Measurements from ENCODE around the gene RCL1. TPM values are rescaled to one million over a fixed set of nuclear protein-coding genes. Genes with fewer than 3 reads are reported as not detected.
A peak's percentile ranks its signal among the peaks of the same experiment; 100 is the strongest.
"Not testable (repeated sequence)": the region's sequence is repeated elsewhere in the genome, so short reads cannot be mapped to it uniquely, and the experiment has no call there.

The RCL1 gene
- 36.2 and 40.2 TPM in 2 replicates for total RNA-seq (2014; rRNA removed; shearing (Covaris generic))

- peak; percentile 99 for DNase-seq (ENCODE audit: low read depth)
Observed at GRCh38 chr9:4792572-4793458, at the start of gene RCL1. Gene RCL1 (plus strand): TSS chr9:4792944. CDS start chr9:4793092, 148 bp downstream.

GRCh38 chr9:4743131-4743875, 49.4 kb upstream of the RCL1 start:
- no peak for DNase-seq (ENCODE audit: low read depth)

DNA sequence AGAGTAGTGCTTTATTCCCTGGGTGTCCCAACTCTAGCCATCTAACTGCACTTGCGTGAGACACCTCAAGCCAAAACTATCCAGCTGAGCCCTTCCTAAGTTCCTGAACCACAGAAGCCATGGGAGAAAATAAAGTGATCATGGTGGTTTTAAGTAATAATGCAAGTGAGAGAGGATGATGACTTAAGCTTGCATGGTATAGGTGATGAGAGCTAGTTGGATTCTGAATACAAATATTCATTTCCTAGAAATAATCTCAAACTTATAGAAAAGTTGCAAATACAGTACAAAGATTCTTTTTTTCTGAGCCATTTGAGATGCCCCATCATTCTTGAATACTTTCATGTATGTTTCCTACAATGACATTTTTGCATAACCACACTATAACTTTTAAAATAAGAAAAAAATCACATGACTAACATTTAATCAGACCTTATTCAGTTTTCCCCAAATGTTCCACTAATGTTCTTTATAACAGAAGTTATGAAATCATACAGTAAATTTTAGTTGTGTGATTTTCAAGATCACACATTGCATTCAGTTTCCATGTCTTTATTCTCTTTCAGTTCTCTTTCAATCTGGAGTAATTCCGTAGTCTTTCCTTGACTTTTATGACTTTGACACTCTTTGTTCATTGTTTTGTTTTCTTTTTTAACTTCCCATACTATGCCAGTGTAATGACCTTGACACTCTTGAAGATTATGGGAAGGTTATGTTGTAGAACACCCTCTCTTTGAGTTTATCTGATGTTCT, 46.3 kb upstream of the RCL1 start:
- DNase-seq (ENCODE audit: low read depth), result no peak

GRCh38 chr9:4748612-4749011, 44.1 kb upstream of the RCL1 start:
- DNase-seq (ENCODE audit: low read depth), result no peak

- DNase-seq (ENCODE audit: low read depth), result no peak
Observed at GRCh38 chr9:4750023-4750673, 42.6 kb upstream of the RCL1 start.

GRCh38 chr9:4754530-4754929, 38.2 kb upstream of the RCL1 start:
- not testable (repeated sequence) for DNase-seq (ENCODE audit: low read depth)

DNA sequence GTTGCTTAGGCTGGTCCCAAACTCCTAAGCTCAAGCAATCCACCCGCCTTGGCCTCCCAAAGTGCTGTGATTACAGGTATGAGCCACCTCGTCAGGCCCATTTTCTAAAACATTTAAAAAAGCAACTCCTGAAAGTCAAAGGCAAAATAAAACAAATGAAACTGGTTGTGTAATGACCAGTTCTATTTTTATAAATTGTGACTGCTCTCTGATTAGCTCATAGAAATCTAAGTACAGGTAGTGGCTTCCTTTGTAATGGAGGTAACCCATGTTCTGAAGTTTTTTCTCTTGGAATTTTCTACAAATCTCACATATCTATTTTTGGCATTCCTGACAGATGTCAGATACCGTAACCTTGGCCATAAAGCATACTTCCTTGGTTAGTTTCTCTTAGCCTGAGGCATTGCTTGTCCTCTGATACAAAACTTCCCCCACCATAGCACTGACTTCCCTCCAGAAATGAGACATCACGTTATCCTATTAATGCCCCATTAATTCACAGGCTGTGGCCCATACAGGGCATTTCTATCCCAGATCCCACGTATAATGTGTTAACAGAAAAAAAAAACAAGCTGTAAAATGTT, 37.6 kb upstream of the RCL1 start:
- no peak for DNase-seq (ENCODE audit: low read depth)

DNA sequence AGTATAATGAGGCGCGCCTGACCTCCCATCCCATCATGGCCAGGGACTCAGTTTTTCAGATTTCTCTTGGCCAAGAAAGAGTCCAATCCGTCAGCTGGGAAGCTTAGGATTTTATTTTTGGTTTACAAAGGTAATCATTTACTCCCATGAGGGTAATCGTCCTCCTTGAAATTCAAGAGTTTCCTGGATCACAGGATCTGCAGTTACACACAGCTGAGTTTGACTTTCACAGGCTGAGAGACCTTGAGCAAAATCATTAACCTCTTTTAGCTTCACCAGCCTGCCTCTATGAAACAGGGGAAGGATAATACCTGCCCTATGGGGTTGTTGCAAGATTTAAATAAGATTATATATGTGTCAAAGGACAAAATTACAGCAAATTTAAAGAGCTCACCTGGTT, 36.3 kb upstream of the RCL1 start:
- no peak for DNase-seq (ENCODE audit: low read depth)

DNA sequence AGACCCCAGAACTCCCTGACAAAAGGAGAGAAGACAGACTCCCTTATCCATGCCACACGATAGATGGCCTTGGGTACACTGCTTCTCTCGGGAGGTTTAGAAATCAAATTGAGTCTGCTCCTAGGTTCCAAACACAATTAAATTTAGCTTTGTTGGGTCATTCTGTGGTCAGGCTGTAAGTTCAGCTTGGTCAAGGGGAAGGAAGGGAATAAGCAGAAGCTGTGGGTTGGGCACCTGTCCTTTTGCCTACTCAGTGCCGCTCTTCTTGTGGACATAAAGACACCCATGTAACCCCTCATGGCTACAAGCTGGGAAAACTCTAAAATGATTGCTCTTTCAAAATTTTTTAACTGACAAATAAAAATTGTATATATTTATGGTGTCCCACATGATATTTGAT, 32.6 kb upstream of the RCL1 start:
- no peak for DNase-seq (ENCODE audit: low read depth)

DNA sequence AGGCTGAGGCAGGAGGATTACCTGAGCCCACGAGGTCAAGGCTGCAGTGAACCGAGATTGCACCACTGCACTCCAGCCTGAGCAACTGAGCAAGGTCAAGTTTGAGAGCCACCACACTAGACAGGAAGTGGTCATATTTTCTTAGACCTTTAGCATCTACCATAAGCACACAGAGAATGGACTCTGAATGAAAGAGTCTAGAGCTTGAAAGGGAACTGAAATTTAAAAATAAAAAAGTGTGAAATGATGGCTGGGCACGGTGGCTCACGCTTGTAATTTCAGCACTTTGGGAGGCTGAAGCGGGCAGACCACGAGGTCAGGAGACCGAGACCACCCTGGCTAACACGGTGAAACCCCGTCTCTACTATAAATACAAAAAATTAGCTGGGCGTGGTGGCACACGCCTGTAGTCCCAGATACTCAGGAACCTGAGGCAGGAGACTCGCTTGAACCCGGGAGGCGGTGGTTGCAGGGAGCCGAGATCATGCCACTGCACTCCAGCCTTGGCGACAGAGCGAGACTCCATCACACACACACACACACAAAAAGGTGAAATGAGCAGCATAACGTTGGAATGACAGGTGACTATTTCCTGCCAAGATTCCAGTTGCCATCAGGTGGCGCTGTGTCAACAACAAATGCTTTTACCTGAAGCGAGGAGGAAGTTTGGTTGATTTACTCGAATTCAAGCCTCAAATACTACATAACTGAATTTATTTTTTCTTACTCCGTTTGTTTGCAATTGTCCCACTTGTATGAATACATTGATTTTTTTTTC, 30.4 kb upstream of the RCL1 start:
- peak; percentile 82 for DNase-seq (ENCODE audit: low read depth)

DNA sequence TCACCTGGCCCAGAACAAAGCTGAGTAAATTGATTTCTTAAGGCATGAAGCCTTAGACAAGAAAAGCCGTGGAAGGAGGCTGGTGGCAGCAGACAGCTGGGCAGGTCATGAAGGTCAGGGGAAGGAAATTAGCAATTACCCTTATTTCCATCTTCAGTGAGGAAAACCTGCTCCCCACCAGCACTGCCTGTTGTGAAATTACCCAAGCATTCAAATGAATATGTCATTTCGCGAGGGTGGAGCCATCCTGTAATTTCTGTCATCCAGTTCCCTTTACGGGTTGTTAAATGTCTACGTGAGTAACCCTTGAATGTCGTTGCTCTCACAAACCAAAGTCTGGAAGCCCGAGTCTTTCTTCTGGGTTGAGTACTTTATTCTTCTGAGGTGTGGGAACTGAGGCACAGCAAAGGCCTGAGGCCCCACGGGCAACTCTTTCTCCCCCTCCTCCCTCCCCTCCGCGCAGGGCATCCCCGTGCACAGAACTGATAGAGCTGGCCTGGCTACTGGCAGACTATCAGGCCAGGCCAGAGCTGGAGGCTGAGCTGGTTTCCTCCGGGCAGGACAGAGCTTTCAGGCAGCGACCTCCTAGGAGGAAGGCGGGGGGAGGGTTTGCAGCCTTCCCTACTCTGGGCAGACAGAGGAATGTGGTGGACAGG, 29.7 kb upstream of the RCL1 start:
- peak; percentile 41 for DNase-seq (ENCODE audit: low read depth)

DNA sequence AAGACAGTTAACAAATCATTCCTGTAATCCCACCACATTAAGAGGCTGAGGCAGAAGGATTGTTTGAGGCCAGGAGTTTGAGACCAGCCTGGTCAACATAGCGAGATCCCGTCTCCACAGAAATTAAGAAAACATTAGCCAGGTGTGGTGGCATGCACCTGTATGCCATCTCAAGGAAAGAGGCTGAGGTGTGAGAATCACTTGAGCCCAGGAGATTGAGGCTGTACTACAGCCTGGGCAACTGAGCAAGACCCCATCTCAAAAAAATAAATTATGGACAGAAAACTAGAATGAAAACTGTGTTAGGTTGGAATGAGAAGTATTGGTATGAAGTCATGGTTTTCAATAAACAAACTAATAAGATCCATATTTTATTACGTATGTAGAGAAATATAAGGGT, 28.7 kb upstream of the RCL1 start:
- DNase-seq (ENCODE audit: low read depth), result no peak

- no peak for DNase-seq (ENCODE audit: low read depth)
Observed at GRCh38 chr9:4768681-4769080, 24.1 kb upstream of the RCL1 start.

- peak; percentile 84 for DNase-seq (ENCODE audit: low read depth)
Observed at GRCh38 chr9:4769321-4770080, 23.2 kb upstream of the RCL1 start.

DNA sequence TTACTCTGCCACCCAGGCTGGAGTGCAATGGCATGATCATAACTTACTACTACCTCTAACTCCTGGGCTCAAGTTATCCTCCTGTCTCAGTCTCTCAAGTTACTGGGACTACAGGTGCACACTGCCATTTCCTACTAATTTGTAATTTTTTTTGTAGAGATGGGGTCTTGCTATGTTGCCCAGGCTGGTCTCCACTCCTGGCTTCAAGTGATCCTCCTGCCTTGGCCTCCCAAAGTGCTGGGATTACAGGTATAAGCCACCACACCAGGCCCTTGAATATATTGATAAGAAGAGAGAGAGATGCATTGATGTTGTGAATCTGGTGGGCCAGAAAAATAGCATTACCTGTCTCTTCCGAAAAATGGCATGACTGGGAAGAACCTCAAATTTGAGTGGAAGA, 21.0 kb upstream of the RCL1 start:
- DNase-seq (ENCODE audit: low read depth), result no peak

GRCh38 chr9:4774209-4774608, 18.5 kb upstream of the RCL1 start:
- DNase-seq (ENCODE audit: low read depth), result no peak

DNA sequence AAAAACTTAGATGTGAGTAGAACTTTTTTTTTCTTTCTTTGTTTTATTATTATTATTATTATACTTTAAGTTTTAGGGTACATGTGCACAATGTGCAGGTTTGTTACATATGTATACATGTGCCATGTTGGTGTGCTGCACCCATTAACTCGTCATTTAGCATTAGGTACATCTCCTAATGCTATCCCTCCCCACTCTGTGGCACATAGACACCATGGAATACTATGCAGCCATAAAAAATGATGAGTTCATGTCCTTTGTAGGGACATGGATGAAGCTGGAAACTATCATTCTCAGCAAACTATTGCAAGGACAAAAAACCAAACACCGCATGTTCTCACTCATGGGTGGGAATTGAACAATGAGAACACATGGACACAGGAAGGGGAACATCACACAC, 17.8 kb upstream of the RCL1 start:
- not testable (repeated sequence) for DNase-seq (ENCODE audit: low read depth)

- DNase-seq (ENCODE audit: low read depth), result no peak
Observed at GRCh38 chr9:4780651-4781050, 12.1 kb upstream of the RCL1 start.

DNA sequence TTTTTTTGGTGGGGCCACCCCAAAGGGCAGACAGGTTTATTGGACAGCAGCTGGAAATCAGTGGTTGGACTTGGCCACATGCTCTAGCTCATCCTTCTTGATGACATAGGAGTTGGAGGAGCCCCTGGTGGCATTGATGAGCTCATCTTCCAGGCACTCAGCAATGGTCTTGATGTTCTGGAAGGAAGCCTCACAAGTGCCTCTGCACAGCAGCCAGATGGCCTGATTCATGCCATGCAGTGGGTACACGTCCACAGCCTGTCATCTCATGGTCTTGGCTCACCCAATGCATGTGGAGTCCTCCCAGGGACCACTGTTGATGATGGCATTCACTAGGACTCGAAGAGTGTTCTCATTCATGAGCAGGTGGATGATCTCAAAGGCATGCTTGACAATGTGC, 11.3 kb upstream of the RCL1 start:
- no peak for DNase-seq (ENCODE audit: low read depth)
